T-helper 2 cell treated with Interferon-gamma antibody and Interleukin-4, amounts not matched to agents 5 μg/mL and 100 μg/mL, for 36 hours (primary cell): ENCODE data around the gene PLCXD1.

Experiments used
- DNase-seq: peaks from one replicate; pipeline ENCODE4 v3.0.0; 2021; ENCODE audit warnings: low spot score
- H3K27ac Mint-ChIP-seq: one replicate; pipeline ENCODE4 v1.8.0; 2021; ENCODE audit warnings: mild to moderate bottlenecking, mixed read lengths
- H3K27me3 Mint-ChIP-seq: one replicate; pipeline ENCODE4 v1.8.0; 2021; ENCODE audit warnings: low read depth, mixed read lengths
- H3K36me3 Mint-ChIP-seq: one replicate; pipeline ENCODE4 v1.8.0; 2021; ENCODE audit warnings: low read depth, mixed read lengths
- H3K4me1 Mint-ChIP-seq: one replicate; pipeline ENCODE4 v1.8.0; 2021; ENCODE audit warnings: low read depth, mixed read lengths
- H3K4me3 Mint-ChIP-seq: one replicate; pipeline ENCODE4 v1.8.0; 2022; ENCODE audit warnings: mild to moderate bottlenecking, moderate library complexity, mixed read lengths
- H3K9me3 Mint-ChIP-seq: one replicate; pipeline ENCODE4 v1.8.0; 2021; ENCODE audit warnings: mixed read lengths

The PLCXD1 gene

DNA sequence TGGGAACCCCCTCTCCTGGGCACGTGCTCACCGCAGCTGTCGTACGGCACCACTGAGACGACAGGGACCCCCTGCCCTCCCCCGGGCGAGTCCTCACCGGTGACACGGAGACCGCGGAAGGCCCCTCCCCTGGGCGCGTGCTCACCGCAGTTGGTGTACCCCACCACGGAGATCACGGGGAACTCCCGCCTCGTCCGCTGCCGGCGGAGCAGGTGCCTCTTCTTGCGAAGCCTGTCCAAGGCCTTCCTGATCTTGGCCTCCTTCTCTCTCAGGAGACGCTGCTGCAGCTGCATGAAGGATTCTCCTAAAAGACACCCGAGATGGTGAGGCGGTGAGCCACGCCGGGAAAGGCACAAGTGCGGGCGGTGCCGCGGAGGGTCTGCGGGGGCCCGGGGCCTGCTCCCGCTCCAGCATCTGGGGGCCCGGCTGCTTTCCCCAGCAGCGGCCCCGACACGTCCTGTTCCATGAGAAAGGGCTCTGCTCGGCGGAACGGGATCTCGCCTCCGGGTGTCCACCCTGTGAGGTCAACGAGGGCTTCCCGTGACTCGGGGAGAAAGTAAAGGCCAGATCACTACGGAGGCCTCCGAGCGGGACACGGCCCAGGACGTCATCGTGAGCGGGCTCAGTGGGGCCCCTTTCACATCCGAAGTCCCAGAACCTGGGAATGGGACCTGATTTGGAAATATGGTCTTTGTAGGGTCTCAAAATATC lies 31.6 kb downstream of the PLCXD1 start:
- Mint-ChIP-seq H3K9me3 (no peaks in the 10 kb centered on the region), H3K27me3 (no peaks in the 10 kb centered on the region), H3K4me3 (no peak overlapping the region), H3K36me3 (peaks cover 31% of the 10 kb centered on the region), H3K27ac (no peak overlapping the region), H3K4me1 (peaks cover under 1% of the 10 kb centered on the region)
- DNase-seq, result no peak

DNA sequence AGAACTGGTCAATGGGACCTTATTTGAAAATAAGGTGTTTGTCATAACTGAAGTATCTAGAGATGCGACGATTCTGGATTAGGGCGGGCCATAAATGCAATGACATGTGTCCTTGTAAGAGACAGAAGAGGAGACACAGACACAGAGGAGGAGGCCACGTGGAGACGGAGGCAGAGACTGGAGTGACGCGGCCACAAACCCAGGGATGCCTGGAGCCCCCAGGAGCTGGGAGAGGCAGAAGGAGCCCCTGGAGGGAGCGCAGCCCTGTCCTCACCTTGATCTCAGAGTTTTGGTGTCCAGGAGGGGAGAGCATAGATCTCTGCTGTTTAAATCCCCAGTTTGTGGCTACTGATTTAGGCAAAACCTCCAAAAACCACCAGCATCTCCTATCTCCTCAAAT lies 32.4 kb downstream of the PLCXD1 start:
- Mint-ChIP-seq H3K4me1 (peaks cover 4% of the 10 kb centered on the region), H3K4me3 (no peak overlapping the region), H3K9me3 (no peaks in the 10 kb centered on the region), H3K27ac (no peak overlapping the region), H3K36me3 (peaks cover 30% of the 10 kb centered on the region), H3K27me3 (peaks cover 2% of the 10 kb centered on the region)
- no peak for DNase-seq

DNA sequence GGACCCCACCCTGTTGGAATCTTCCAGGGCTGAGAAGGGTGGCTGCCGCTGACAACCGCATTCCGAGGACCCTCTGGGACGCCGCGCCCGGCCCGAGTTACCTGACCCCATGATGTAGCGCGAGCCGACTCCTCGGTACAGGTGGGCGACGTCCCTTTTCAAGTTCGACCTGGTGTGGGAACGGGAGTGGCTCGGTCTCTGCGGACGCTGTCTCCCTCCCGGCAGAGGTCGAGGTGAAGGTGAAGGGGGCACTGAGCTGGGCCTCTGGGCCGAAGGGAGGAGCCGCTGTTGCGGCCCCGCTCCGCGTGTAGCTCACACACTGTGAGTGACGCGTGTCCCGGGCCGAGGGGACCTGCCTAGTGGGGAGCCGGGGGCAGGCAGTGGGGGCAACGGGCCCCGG lies 32.9 kb downstream of the PLCXD1 start:
- Mint-ChIP-seq H3K27ac (no peak overlapping the region), H3K4me1 (peaks cover 4% of the 10 kb centered on the region), H3K4me3 (no peak overlapping the region), H3K36me3 (peaks cover 29% of the 10 kb centered on the region), H3K27me3 (peaks cover 2% of the 10 kb centered on the region), H3K9me3 (no peaks in the 10 kb centered on the region)
- no peak for DNase-seq

DNA sequence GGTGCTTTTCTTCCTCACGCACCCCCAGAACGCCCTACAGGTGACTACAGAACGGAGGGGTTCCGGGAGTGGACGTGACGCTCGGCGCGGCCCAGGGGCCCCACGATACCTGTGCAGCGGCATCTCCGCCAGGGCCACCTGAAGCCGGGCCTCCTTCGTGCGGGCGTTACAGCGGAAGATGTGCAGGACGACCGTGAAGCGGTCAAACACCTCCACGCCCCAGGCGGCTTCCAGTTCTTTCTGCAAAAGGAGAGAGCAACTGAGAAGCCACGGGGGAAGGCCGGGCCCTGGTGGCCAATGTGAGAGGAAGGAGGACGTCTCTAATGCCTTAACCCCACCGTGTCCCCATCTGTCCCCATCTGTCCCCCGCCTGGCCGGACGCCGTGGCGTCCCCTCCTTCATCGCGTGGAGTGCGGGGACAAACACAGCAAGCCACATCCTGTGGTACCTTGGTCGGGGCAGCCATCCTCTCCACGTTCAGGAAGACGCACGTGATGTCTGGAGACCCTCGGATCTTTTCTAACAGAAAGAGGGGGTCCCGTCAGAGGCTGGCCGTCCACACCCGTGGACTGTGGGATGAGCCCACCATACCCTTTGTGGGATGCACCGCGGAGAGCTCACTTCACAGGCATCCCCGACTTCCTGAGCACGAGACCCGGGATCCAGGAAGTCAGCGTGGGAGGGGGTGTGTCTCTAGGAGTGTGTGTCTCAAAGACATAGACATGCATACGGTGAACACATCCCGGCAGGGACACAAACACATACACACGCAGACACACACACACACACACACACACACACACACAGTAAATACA lies 33.8 kb downstream of the PLCXD1 start:
- peaks cover 23% of the 10 kb centered on the region for H3K36me3 Mint-ChIP-seq
- no peak overlapping the region for H3K4me3 Mint-ChIP-seq
- peaks cover 2% of the 10 kb centered on the region for H3K27me3 Mint-ChIP-seq
- no peak for DNase-seq
- H3K4me1 Mint-ChIP-seq, result peaks cover 4% of the 10 kb centered on the region
- H3K9me3 Mint-ChIP-seq, result no peaks in the 10 kb centered on the region
- H3K27ac Mint-ChIP-seq, result no peak overlapping the region

DNA sequence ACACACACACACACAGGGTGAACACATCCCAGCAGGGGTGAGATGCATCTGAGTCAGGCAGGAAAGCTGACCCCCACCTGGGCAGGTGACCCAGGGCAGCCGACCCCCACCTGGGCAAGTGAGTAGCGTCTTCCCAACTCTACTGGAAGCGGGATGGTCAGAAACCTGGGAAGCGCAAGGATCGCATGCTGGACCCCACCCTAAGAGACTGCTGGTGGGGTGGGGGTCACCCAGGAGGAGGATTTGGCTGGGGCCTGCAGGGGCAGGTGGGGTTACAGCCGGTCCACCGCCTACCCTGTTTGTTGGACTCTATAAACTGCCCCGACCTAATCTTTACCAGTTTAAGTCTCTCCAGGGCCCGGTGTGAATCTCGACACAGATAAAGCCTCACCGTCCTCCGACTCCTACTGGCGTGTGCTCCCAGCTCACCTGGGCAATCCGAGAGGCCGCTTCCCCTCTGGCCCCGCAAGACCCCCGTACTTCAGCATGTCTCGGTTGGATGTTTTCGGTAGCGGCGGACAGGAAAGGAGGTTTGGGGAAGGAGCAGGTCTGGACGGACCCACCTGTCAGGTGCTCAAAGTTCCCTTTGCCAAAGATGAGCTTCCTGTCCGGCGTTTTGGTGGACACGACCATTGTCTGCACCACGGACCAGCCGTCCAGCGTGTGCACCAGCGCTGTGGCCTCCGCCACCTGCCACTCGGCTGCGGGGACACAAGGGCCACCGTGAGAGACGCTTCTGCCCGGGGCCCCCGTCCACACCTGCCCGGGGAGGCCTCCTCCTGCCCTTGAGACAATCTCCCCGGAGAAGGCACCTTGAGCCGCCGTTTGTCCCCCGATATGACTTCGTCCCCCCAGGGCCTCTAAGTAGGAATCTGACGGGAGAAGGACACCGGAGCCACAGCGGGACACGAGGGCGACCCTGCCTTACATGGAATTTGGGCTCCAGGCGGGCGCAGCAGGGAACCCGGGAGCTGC lies 35.5 kb downstream of the PLCXD1 start:
- H3K36me3 Mint-ChIP-seq, result peaks cover 23% of the 10 kb centered on the region
- no peaks in the 10 kb centered on the region for H3K9me3 Mint-ChIP-seq
- no peak overlapping the region for H3K27ac Mint-ChIP-seq
- DNase-seq, result no peak
- peak overlapping the region; percentile 54 for H3K4me3 Mint-ChIP-seq
- H3K27me3 Mint-ChIP-seq, result peaks cover 2% of the 10 kb centered on the region
- H3K4me1 Mint-ChIP-seq, result peaks cover 9% of the 10 kb centered on the region

DNA sequence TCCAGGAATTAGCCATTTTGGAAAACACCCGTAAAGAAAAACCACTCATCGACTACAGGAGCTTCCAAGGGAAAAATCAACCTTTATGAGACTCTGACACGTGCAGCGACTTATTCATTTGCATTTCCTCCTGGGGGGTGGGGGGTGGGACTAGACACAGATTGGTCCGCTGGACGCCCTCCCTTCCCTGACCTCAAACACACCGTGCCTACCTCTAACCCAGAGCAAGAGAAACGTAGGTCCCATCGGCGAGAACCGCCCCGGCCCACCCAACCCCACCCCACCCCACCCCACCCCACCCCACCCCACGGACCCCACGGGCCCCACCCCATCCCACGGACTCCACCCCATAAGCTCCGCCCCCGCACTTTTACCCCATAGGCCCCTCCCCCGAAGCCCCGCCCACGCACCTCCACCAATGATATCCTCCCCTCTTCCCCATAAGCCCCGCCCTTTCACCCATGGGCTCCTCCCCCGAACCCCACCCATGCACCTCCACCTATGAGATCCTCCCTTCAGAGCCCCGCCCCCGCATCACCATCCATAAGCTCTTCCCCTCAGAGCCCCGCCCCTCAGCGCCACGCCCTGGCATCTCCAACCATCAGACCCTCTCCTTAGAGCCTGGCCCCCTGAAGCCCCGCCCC lies 36.4 kb downstream of the PLCXD1 start:
- H3K4me3 Mint-ChIP-seq, result peak overlapping the region; percentile 88
- DNase-seq, result no peak
- peak overlapping the region; percentile 96 for H3K27ac Mint-ChIP-seq
- H3K27me3 Mint-ChIP-seq, result peaks cover 4% of the 10 kb centered on the region
- no peaks in the 10 kb centered on the region for H3K9me3 Mint-ChIP-seq
- peaks cover 11% of the 10 kb centered on the region for H3K4me1 Mint-ChIP-seq
- peaks cover 16% of the 10 kb centered on the region for H3K36me3 Mint-ChIP-seq

DNA sequence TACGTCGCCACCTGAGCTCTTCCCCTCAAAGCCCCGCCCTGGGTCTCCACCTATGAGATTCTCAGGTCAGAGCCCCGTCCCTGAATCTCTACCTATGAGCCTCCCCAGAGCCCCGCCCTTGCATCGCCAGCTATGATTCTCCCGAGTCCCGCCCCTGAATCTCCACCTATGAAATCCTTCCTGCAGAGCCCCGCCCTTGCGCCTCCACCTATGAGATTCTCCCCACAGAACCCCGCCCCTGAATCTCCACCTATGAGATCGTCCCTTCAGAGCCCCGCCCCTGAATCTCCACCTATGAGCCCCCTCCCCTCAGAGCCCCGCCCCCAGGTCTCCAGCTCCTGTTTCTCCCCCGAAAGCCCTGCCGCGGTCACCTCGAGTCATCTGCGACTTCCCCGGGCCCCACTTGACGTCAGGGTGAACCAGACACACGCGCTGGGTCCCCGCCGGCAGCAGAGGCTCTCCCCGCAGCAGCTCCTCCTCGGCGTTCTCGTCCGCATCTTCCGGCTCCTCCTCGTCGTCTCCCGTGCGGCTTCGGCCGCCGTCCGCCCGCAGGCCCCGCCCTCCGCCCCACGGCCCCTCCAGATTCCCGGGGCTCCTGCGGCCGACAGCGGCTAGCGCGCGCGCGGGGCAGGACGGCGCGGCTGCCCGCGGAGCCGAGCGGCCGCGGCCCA lies 37.0 kb downstream of the PLCXD1 start:
- Mint-ChIP-seq H3K27ac (peak overlapping the region; percentile 96), H3K4me3 (peak overlapping the region; percentile 88), H3K9me3 (no peaks in the 10 kb centered on the region), H3K4me1 (peaks cover 15% of the 10 kb centered on the region), H3K27me3 (peaks cover 6% of the 10 kb centered on the region), H3K36me3 (peaks cover 15% of the 10 kb centered on the region)
- DNase-seq, result peak; percentile 96

DNA sequence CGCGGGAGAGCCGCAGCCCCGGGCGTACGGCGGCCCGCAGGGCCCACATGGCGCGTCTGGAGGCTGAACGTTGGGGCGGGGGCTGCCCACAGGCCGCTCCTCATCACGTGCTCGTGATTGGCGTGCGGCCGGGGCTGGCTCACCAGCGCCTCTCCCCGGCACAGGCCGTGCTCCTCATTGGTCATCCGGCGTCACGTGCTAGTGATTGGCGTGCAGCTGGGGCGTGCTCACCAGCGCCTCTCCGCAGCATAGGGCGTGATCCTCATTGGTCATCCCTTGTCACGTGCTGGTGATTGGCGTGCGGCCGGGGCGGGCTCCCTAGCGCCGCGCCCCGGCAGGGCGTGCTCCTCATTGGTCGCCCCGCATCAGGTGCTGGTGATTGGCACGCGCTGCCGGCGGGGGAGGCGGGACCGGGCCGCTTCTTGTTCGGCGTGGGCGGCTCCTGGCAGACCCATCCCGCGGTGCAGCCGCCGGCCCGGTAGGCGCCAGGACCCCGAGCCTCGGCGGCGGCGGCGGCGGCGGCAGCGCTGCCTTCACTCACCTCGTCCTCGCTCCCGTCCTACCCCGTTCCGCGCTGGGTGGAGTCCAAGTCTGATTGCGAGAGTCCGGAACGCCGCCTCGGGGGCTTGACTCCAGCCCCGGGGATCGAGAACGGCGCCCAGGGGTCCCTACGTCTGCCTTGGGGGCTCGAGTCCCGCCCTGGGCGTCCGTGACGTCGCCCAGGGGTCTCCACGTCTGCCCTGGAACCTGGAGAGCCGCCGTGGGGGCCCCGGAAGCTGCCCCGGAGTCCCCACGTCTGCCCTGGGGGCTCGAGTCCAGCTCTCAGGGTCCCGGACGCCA lies 37.8 kb downstream of the PLCXD1 start, which contains the start of gene GTPBP6:
TSS of gene GTPBP6 (minus strand) at position 58 of the 840 bp plus-strand sequence. CDS start at position 49, 9 bp downstream.
- Mint-ChIP-seq H3K4me3 (peak within 1 kb of the TSS; percentile 88), H3K27ac (peak within 1 kb of the TSS; percentile 96), H3K36me3 (peaks cover 10% of the 10 kb centered on the region), H3K9me3 (no peaks in the 10 kb centered on the region), H3K4me1 (peaks cover 18% of the 10 kb centered on the region), H3K27me3 (peaks cover 6% of the 10 kb centered on the region)
- DNase-seq, result peak; percentile 100

DNA sequence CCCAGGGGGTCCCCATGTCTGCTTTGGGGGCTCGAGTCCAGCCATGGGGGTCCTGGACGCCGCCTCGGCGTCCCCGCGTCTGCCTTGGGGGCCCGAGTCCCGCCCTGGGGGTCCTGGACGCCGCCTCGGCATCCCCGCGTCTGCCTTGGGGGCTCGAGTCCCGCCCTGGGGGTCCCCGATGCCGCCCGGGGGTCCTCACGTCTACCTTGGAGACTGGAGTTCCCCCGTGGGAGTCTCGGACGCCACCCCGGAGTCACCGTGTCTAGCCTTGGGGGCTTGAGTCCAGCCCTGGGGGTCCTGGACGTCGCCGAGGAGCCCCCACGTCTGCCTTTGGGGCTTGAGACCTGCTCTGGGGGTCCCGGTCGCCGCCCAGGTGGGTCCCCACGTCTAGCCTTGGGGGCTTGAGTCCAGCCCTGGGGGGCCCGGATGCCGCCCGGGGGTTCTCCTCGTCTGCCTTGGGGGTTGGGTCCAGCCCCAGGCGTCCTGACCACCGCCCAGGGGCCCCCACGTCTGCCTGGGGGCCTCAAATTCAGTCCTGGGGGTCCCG lies 38.5 kb downstream of the PLCXD1 start:
- H3K27ac Mint-ChIP-seq, result peak overlapping the region; percentile 62
- H3K4me1 Mint-ChIP-seq, result peaks cover 18% of the 10 kb centered on the region
- peaks cover 10% of the 10 kb centered on the region for H3K36me3 Mint-ChIP-seq
- H3K4me3 Mint-ChIP-seq, result peak overlapping the region; percentile 86
- no peaks in the 10 kb centered on the region for H3K9me3 Mint-ChIP-seq
- peaks cover 6% of the 10 kb centered on the region for H3K27me3 Mint-ChIP-seq
- DNase-seq, result no peak

DNA sequence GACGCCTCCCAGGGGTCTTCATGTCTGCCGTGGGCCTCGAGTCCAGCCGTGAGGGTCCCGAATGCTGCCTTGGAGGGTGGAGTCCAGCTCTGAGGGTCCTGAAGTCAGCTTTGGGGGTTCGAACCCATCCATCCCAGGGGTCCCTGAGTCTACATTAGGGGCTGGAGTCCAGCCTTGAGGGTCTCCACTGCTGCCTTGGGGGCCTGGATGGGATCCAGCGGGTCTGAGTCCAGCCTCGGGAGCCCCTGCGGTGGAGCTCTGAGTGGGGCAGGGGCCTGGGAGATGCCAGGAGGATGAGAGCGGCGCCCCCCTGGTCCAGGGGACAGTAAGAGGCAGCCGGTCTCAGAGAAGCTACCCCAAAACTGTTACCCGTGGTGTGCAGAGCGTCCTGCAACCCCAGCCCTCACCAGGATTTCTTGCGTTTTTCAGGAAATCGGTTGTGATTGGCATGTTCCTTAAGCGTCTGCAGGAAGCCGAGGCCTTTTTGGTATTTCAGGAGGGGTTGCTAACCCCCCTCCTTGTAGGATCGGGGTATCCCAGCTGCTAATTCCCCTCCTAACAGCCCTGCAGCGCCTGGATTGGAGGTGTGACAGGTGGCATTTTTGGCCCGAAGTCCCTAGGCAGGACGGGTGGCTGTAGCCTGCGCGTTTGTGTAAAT lies 39.1 kb downstream of the PLCXD1 start:
- Mint-ChIP-seq H3K9me3 (no peaks in the 10 kb centered on the region), H3K4me1 (peaks cover 21% of the 10 kb centered on the region), H3K27ac (peak overlapping the region; percentile 82), H3K36me3 (peaks cover 10% of the 10 kb centered on the region), H3K27me3 (peaks cover 6% of the 10 kb centered on the region), H3K4me3 (peak overlapping the region; percentile 86)
- DNase-seq, result no peak

DNA sequence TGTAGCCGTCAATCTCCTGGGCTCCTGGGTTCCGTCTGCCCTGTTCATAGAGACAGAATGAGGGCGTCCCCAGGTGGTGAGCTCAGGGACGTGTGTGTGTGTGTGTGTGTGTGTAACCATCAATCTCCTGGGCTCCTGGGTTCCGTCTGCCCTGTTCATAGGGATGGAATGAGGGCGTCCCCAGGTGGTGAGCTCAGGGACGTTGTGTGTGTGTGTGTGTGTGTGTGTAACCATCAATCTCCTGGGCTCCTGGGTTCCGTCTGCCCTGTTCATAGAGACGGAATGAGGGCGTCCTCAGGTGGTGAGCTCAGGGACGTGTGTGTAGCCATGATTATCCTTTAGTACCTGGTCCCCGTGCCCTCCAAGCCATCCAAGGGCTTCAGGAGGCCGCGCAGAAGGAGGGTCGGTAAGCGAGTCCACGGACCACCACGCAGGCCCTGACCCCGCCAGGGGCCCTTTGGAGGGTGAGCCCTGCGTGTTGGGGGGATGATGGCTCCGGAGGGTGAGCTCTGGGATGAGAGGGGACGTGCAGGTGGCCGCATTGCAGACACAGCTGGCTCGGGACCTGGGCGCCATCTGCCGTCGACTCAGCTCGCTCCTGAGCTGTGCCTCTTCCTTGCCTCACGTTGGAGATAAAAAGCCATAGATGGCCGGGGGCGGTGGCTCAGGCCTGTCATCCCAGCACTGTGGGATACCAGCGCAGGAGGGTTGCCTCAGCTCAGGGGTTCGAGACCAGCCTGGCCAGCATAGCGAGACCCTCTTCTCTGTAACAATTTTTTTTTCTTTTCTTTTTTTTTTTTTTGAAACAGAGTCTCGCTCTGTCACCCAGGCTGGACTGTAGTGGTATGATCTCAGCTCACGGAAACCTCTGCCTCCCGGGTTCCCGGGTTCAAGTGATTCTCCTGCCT lies 42.8 kb downstream of the PLCXD1 start:
- Mint-ChIP-seq H3K36me3 (no peaks in the 10 kb centered on the region), H3K9me3 (no peaks in the 10 kb centered on the region), H3K27me3 (peaks cover 4% of the 10 kb centered on the region), H3K27ac (no peak overlapping the region), H3K4me3 (peak overlapping the region; percentile 56), H3K4me1 (peaks cover 17% of the 10 kb centered on the region)
- no peak for DNase-seq
